Activated T-cell treated with anti-CD3 and anti-CD28 coated beads for 4 hours (primary cell): ENCODE measurements around the gene FAM236C.
"Not testable (repeated sequence)": the region's sequence is repeated elsewhere in the genome, so short reads cannot be mapped to it uniquely, and the experiment has no call there.

Source experiments
- DNase-seq: peaks from one replicate; pipeline ENCODE4 v3.0.0-alpha.2; 2020

FAM236C gene

GRCh38 chrX:72912315-72912714 lies at the start of gene FAM236C:
FAM236C (plus strand) TSS chrX:72912615; CDS start chrX:72912715, 100 bp downstream.
- DNase-seq = not testable (repeated sequence)

DNA sequence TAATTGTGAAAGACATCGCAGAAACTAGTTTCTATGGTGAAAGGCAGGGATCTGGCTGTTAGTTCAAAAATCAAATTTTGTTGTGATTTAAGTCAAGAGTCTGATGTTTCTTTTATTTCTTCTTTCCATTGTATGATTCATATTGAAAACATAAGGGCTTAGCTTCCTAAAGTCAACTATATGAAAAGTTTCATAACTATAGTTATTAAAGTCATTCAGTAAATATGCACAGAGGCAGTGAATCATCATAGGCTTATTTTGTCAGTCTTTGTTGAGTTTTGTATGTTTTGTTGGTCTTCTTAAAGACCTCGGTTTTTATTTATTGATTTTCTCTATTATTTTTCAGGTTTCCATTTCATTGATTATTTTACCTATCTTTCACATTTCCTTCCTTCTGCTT lies 29.5 kb upstream of the FAM236C start:
- DNase-seq = not testable (repeated sequence)

GRCh38 chrX:72889740-72890139 lies 22.7 kb upstream of the FAM236C start:
- DNase-seq = not testable (repeated sequence)

- not testable (repeated sequence) for DNase-seq
Observed at GRCh38 chrX:72916096-72916495, 3.7 kb downstream of the FAM236C start.

- not testable (repeated sequence) for DNase-seq
Observed at GRCh38 chrX:72932283-72932682, 19.9 kb downstream of the FAM236C start.

DNA sequence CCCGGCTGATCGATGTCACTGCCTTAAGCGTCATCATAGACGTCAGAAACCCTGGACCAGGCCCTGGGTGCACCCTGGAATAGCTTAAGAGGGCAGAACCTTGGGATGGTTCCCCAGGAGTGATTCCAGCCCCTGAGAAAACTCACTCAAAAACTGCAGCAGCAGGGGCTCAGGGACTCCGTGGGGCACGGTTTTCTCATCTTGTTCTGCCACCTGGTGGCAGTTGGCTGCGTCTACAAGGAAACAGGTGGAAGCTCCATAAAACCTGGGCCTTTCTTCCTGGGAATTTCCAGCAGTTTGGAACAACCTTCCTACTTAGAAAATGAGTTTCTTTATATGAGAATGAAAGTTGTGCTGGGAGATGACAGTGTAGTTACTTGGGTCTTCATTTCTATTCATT lies 24.0 kb downstream of the FAM236C start:
- not testable (repeated sequence) for DNase-seq

- not testable (repeated sequence) for DNase-seq
Observed at GRCh38 chrX:72936882-72937455, 24.6 kb downstream of the FAM236C start.

DNA sequence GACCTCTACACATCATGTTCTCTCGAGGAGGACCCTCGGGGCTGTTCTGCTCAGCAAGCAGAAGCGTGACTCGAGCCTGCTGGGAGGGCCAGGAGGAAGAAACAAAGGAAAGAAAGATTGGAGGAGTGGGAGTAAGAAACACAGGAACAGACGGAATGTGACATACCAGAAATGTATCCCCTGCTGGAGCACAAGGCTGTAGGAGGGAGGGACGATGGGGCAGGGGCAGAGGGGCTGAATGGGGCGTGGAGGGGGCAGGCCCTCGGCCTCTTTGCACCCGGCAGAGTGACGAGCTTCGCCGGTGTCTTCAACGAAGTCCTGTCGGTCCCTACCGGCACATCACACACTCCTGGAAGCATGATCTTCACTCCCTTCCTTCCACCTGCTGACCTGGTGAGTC lies 25.5 kb downstream of the FAM236C start, which contains the start of gene FAM236A:
Gene FAM236A (plus strand): TSS at position 301 of the 400 bp plus-strand sequence. CDS start 57 bp downstream, at position 358.
- not testable (repeated sequence) for DNase-seq

- not testable (repeated sequence) for DNase-seq
Observed at GRCh38 chrX:72942272-72942671, 29.9 kb downstream of the FAM236C start.

DNA sequence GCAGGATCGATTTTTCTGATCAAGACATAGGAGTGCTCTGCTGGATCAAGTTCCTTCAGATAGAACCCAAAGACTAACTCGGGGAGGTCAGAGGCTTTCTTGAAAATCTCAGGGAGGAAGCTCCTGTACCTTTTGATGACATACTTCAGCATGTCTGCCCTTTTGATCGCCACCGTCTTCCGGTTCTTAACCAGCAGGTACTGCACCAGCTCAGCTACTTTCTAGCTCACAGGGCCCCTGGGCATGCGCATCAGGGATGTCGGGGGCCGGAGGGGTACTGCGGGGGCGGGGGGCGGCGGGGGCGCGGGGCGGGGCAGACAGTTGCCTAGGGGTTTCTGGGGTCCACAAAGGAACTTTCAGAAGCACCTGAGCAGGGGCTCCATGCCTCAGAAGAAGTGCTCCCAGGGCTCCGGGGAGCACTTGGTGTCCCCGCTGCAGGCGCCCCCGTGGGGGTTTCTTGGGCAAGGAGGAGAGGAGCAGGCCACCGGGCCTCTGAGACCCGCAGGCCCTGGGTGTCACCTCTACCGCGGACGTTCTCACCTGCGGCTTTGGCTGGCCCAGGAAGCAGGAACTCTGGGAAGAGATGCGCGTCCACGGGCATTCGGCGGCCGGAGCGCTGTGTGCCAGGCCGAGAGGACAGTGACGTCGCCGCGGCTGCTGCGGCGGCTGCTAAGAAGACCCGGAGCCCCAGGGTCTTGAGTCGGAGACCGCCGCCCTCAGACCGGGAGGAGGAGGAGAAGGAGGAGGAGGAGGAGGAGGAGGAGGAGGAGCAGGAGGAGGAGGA lies 30.8 kb downstream of the FAM236C start:
- DNase-seq = not testable (repeated sequence)

DNA sequence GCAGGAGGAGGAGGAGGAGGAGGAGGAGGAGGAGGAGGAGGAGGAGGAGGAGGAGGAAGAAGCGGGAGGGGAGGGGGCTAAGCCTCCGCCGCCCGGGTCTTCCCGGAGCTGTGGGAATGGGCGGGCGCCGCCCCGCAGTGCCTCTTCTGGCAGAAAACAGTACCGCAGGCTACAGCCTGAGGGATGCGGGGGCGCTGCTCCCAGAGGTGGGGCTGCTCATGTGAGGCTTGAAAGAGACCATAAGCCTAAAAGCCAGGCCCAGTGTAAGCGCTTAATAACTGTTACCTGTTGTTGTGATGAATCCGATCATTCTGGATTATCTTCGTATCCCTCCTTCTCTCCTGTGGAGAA lies 31.4 kb downstream of the FAM236C start, which contains the start of gene DMRTC1:
Gene DMRTC1 (minus strand): TSS at position 19 of the 351 bp plus-strand sequence. CDS start 68,143 bp downstream, outside the sequence.
- not testable (repeated sequence) for DNase-seq

- DNase-seq = not testable (repeated sequence)
Observed at GRCh38 chrX:72959971-72960370, 47.6 kb downstream of the FAM236C start.
